Keratinocyte (primary cell): ENCODE results near the gene TRIM67. TPM values are rescaled to one million over a fixed set of nuclear protein-coding genes. Genes with fewer than 3 reads are reported as not detected.

Experiments
- DNase-seq: peaks from one replicate; pipeline ENCODE4 v3.0.0-alpha.2; 2011; ENCODE audit warnings: low read depth, missing footprints, low spot score
- FAIRE-seq: peaks from 2 replicates; lab custom pipeline; 2011; peaks lifted over from hg19 to GRCh38; lab: Jason Lieb, UNC
- H2AFZ ChIP-seq: 2 replicates; pipeline ENCODE4 v1.6.0; 2012; ENCODE audit warnings: low read length, control low read depth, inconsistent platforms; ENCODE audit not compliant: control insufficient read depth
- H3K27ac ChIP-seq: 2 replicates; pipeline ENCODE4 v1.5.1; 2011; ENCODE audit warnings: low read length; ENCODE audit not compliant: control insufficient read depth, insufficient read depth
- H3K27me3 ChIP-seq: 3 replicates; pipeline ENCODE4 v1.6.0; 2011; ENCODE audit warnings: low read length; ENCODE audit not compliant: control insufficient read depth, insufficient read depth; ENCODE audit errors: extremely low read depth
- H3K36me3 ChIP-seq, 2 experiments: 2 replicates in 1 of 2; 3 replicates in 1 of 2; pipeline ENCODE4 v1.5.1; 2011; ENCODE audit warnings: low read length in 2 of 2, mild to moderate bottlenecking in 1 of 2; ENCODE audit not compliant: control insufficient read depth in 2 of 2, insufficient read depth in 2 of 2; ENCODE audit errors: extremely low read depth in 1 of 2
- H3K4me1 ChIP-seq: 3 replicates; pipeline ENCODE4 v1.5.1; 2011; ENCODE audit warnings: low read length; ENCODE audit not compliant: control insufficient read depth, insufficient read depth; ENCODE audit errors: extremely low read depth
- H3K4me2 ChIP-seq: 3 replicates; pipeline ENCODE4 v1.6.0; 2011; ENCODE audit warnings: low read depth, low read length; ENCODE audit not compliant: control insufficient read depth, insufficient read depth; ENCODE audit errors: extremely low read depth
- H3K4me3 ChIP-seq, 3 experiments: fragments of 200-600 bp in 1 of 3; sonication (generic) in 1 of 3; 2 replicates in 2 of 3; 3 replicates in 1 of 3; pipeline ENCODE4 v1.5.1; 2011 to 2016; ENCODE audit warnings: low read length in 3 of 3, mild to moderate bottlenecking in 3 of 3, control low read depth in 2 of 3, inconsistent platforms in 1 of 3, low read depth in 1 of 3, mixed read lengths in 1 of 3, mixed run types in 1 of 3, moderate library complexity in 1 of 3; ENCODE audit not compliant: control insufficient read depth in 2 of 3, insufficient read depth in 2 of 3; ENCODE audit errors: extremely low read depth in 1 of 3
- H3K79me2 ChIP-seq: 2 replicates; pipeline ENCODE4 v1.6.0; 2012; ENCODE audit warnings: low read length; ENCODE audit not compliant: control insufficient read depth, insufficient read depth
- H3K9ac ChIP-seq: 3 replicates; pipeline ENCODE4 v1.6.0; 2011; ENCODE audit warnings: low read length; ENCODE audit not compliant: control insufficient read depth, insufficient read depth; ENCODE audit errors: extremely low read depth
- H3K9me1 ChIP-seq: 3 replicates; pipeline ENCODE4 v1.6.0; 2011; ENCODE audit warnings: low read length; ENCODE audit not compliant: control insufficient read depth, insufficient read depth; ENCODE audit errors: extremely low read depth
- H3K9me3 ChIP-seq: 2 replicates; pipeline ENCODE4 v1.5.1; 2012; ENCODE audit warnings: low read depth, low read length; ENCODE audit not compliant: control insufficient read depth
- H4K20me1 ChIP-seq: 3 replicates; pipeline ENCODE4 v1.6.0; 2011; ENCODE audit warnings: low read length; ENCODE audit not compliant: control insufficient read depth, insufficient read depth; ENCODE audit errors: extremely low read depth
- EZH2 ChIP-seq: IDR thresholded peaks from one replicate; pipeline ENCODE4 v1.6.1; 2012; ENCODE audit warnings: inconsistent platforms, mild to moderate bottlenecking, low read length, moderate library complexity
- dilution Hi-C: fragments of 300-500 bp; cut with MboI; formaldehyde crosslinking; loops from one replicate; pipeline ENCODE4 v1.7.0; 2020; ENCODE audit warnings: low sequenced_read_pairs; ENCODE audit not compliant: extremely low pct_ligation_motif_present
- polyA plus RNA-seq, 5 experiments: library from polyadenylated mRNA; depleted of rRNA in 3 of 5; stranded (reverse) in 3 of 5; stranded (forward) in 1 of 5; unstranded in 1 of 5; fragments of >200 nt; gene quantifications; 1 replicate in 1 of 5; 2 replicates in 3 of 5; 3 replicates in 1 of 5; pipeline versions ENCODE4 v1.2.1 to v1.2.3, GENCODE V29; 2011 to 2012; ENCODE audit warnings: missing spikeins in 2 of 5, low read depth in 1 of 5, low replicate concordance in 1 of 5
- TF ChIP-seq, protein P1 (sequence below), 3 experiments: IDR thresholded peaks in 1 of 3; conservative IDR thresholded peaks in 1 of 3; optimal IDR thresholded peaks in 1 of 3; 2 replicates in 2 of 3; 3 replicates in 1 of 3; pipeline versions ENCODE3 to v1.5.1; 2011; ENCODE audit warnings: low read length in 3 of 3, mild to moderate bottlenecking in 3 of 3, moderate library complexity in 2 of 3, control low read depth in 1 of 3, inconsistent platforms in 1 of 3; ENCODE audit not compliant: insufficient read depth in 2 of 3; ENCODE audit errors: extremely low read depth in 1 of 3

The TRIM67 gene
- polyA plus RNA-seq, 1 donor (not counting 4 experiments of a cell fraction or from before 2014, with no cell fraction given): not detected

- H2AFZ ChIP-seq: no peak overlapping the region
- no peak for FAIRE-seq
- no peaks in the 10 kb centered on the region for H3K36me3 ChIP-seq
- H4K20me1 ChIP-seq: no peaks in the 10 kb centered on the region
- TF ChIP-seq, protein P1, sequence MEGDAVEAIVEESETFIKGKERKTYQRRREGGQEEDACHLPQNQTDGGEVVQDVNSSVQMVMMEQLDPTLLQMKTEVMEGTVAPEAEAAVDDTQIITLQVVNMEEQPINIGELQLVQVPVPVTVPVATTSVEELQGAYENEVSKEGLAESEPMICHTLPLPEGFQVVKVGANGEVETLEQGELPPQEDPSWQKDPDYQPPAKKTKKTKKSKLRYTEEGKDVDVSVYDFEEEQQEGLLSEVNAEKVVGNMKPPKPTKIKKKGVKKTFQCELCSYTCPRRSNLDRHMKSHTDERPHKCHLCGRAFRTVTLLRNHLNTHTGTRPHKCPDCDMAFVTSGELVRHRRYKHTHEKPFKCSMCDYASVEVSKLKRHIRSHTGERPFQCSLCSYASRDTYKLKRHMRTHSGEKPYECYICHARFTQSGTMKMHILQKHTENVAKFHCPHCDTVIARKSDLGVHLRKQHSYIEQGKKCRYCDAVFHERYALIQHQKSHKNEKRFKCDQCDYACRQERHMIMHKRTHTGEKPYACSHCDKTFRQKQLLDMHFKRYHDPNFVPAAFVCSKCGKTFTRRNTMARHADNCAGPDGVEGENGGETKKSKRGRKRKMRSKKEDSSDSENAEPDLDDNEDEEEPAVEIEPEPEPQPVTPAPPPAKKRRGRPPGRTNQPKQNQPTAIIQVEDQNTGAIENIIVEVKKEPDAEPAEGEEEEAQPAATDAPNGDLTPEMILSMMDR (optimal IDR thresholded peaks at IDR 0.05 in 1 of 3, IDR thresholded peaks at IDR 0.05 in 1 of 3, conservative IDR thresholded peaks at IDR 0.05 in 1 of 3; ENCODE audit: extremely low read depth in 1 of 3, insufficient read depth in 2 of 3, low read length in 3 of 3): no peak
- no peak for TF ChIP-seq EZH2
- H3K27me3 ChIP-seq: no peaks in the 10 kb centered on the region
- DNase-seq: no peak
- H3K27ac ChIP-seq: no peak overlapping the region
- H3K4me2 ChIP-seq: no peak overlapping the region
- H3K4me1 ChIP-seq: peaks cover 10% of the 10 kb centered on the region
- dilution Hi-C loops: no loop called here
- H3K9me1 ChIP-seq: no peaks in the 10 kb centered on the region
- no peaks in the 10 kb centered on the region for H3K9me3 ChIP-seq
- no peaks in the 10 kb centered on the region for H3K79me2 ChIP-seq
- H3K4me3 ChIP-seq: no peak overlapping the region
- H3K9ac ChIP-seq: no peak overlapping the region
Measured at GRCh38 chr1:231217056-231217455, 55.2 kb downstream of the TRIM67 start.

DNA sequence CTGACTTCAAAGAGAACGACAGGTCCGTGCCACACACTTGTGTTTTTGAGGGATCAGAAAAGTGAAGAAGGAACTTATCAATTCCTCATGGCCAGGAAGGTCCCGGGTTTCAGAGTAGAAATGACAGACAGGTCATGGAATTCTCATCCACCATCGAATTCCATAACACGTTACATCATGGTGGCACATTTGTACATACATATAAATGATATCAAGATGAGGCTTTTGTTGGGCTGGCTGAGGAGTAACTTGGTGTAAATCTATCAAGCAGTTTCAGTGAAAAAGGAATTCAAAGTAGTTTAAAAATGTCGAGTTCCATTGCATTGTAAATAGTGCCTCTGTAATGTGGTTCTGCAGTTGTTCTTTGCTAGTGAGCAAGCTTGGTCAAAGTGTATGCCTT, 56.2 kb downstream of the TRIM67 start:
- Histone ChIP-seq H3K4me1 (peaks cover 10% of the 10 kb centered on the region), H3K36me3 (peaks cover 0 to 2% of the 10 kb centered on the region in 2 experiments), H3K9me1 (no peaks in the 10 kb centered on the region), H3K27me3 (no peaks in the 10 kb centered on the region), H3K9me3 (no peaks in the 10 kb centered on the region), H3K4me3 (no peak overlapping the region), H3K9ac (no peak overlapping the region), H4K20me1 (no peaks in the 10 kb centered on the region), H2AFZ (no peak overlapping the region), H3K27ac (no peak overlapping the region), H3K4me2 (no peak overlapping the region), H3K79me2 (no peaks in the 10 kb centered on the region)
- DNase-seq (no peak), FAIRE-seq (no peak)
- TF ChIP-seq EZH2: no peak
- TF ChIP-seq, protein P1 (optimal IDR thresholded peaks at IDR 0.05 in 1 of 3, IDR thresholded peaks at IDR 0.05 in 1 of 3, conservative IDR thresholded peaks at IDR 0.05 in 1 of 3; ENCODE audit: extremely low read depth in 1 of 3, insufficient read depth in 2 of 3, low read length in 3 of 3): no peak
- dilution Hi-C loops: no loop called here
